ENCODE measurements around the gene SH3PXD2B.

The SH3PXD2B gene

DNA sequence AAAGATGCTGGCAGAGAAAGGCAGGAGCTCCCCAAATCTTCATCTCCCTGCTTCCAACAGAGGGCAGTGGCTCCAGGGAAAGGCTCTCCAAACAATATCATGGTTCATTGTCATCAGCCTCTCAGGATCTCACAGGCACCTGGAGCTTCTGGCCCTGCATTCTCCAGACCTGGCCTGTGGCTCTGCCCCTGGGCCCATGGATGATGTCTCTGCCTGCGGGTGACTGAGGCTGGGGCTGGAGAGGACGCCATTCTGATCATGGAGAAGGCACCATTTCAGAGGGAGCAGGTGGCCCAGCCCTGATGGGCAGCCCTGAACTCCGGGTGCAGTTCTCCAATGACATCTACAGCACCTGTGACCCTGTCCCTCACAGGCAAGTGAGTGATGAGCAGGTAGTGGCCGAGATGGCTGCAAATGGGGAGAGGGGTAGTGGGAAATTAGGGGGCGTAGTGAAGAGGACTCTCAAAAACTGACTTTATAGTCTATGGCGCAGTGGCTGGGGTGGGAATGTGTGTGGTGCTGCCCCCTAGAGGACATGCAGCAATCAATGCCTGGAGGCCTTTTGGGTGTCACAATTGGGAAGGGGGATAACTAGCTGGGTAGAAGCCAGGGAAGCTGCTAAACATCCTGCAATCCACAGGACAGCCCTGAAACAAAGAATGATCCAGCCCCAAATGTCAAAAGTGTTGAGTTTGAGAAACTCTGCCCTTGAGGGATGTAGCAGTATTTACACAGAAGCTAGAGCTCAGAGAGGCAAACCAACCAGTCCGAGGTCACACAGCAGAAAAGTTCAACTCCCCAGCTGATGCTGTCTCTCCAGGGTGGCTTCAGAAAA lies 3.2 kb downstream of the SH3PXD2B start:
- TF ChIP-seq, protein P1, sequence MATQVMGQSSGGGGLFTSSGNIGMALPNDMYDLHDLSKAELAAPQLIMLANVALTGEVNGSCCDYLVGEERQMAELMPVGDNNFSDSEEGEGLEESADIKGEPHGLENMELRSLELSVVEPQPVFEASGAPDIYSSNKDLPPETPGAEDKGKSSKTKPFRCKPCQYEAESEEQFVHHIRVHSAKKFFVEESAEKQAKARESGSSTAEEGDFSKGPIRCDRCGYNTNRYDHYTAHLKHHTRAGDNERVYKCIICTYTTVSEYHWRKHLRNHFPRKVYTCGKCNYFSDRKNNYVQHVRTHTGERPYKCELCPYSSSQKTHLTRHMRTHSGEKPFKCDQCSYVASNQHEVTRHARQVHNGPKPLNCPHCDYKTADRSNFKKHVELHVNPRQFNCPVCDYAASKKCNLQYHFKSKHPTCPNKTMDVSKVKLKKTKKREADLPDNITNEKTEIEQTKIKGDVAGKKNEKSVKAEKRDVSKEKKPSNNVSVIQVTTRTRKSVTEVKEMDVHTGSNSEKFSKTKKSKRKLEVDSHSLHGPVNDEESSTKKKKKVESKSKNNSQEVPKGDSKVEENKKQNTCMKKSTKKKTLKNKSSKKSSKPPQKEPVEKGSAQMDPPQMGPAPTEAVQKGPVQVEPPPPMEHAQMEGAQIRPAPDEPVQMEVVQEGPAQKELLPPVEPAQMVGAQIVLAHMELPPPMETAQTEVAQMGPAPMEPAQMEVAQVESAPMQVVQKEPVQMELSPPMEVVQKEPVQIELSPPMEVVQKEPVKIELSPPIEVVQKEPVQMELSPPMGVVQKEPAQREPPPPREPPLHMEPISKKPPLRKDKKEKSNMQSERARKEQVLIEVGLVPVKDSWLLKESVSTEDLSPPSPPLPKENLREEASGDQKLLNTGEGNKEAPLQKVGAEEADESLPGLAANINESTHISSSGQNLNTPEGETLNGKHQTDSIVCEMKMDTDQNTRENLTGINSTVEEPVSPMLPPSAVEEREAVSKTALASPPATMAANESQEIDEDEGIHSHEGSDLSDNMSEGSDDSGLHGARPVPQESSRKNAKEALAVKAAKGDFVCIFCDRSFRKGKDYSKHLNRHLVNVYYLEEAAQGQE (IDR thresholded peaks at IDR 0.05; ENCODE audit: insufficient read depth in 1 of 2, low read depth in 2 of 2, low read length in 2 of 2) = no peak
- TF ChIP-seq SIN3A (IDR thresholded peaks at IDR 0.05; ENCODE audit: borderline replicate concordance, insufficient read depth, low read length) (no peak), FOXP2 (optimal IDR thresholded peaks at IDR 0.05; ENCODE audit: borderline replicate concordance, extremely low read depth, extremely low read length, insufficient read depth) (no peak), POLR2AphosphoS5 (IDR thresholded peaks at IDR 0.05; ENCODE audit: low read depth, low read length) (no peak), TAF1 (IDR thresholded peaks at IDR 0.05; ENCODE audit: borderline replicate concordance, insufficient read depth, low read length) (no peak)

DNA sequence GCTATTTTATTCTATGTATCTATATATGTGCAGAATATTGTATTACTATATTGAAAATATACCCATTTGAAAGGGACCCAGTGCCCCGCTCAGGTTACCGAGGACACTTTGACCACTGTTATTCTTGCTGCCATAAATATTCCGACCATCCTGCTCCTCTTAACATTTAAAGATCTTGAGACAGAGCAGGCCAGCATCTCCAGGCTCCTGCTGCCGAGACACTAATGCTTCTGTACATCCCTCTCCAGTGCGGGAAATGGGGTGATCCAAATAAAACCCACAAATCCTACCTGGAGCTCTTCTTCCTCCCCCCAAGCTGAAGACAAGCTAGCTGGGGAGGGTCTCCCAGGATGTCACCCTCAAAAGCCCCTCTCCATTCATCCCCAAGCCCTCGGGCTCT lies 3.9 kb downstream of the SH3PXD2B start:
- TF ChIP-seq TAF1 (IDR thresholded peaks at IDR 0.05; ENCODE audit: borderline replicate concordance, insufficient read depth, low read length) (no peak), FOXP2 (optimal IDR thresholded peaks at IDR 0.05; ENCODE audit: borderline replicate concordance, extremely low read depth, extremely low read length, insufficient read depth) (no peak), SIN3A (IDR thresholded peaks at IDR 0.05; ENCODE audit: borderline replicate concordance, insufficient read depth, low read length) (no peak), POLR2AphosphoS5 (IDR thresholded peaks at IDR 0.05; ENCODE audit: low read depth, low read length) (no peak)
- TF ChIP-seq, protein P1 (IDR thresholded peaks at IDR 0.05; ENCODE audit: insufficient read depth in 1 of 2, low read depth in 2 of 2, low read length in 2 of 2) = no peak

DNA sequence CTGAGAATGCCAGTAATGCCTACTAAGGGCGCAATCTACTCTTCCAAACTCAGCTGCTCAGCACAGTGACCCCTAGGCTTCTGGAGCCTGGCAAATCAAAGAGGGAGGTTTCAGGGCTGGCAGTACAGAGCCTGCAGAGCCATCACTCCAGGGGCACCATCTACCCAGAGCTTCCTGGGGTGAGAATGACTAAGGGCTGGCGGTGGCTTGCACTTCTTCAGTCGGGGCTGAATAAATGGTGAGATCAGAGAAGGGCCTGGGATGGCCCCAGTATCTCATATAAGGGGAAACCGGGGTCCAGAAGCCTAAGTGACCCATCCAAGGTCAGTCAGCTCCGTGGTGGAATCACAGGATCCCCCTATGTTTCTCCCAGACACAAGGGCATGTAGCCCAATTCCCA lies 5.3 kb downstream of the SH3PXD2B start:
- TF ChIP-seq POLR2AphosphoS5 (IDR thresholded peaks at IDR 0.05; ENCODE audit: low read depth, low read length) = no peak
- no peak for TF ChIP-seq SIN3A (IDR thresholded peaks at IDR 0.05; ENCODE audit: borderline replicate concordance, insufficient read depth, low read length)
- TF ChIP-seq FOXP2 (optimal IDR thresholded peaks at IDR 0.05; ENCODE audit: borderline replicate concordance, extremely low read depth, extremely low read length, insufficient read depth) = no peak
- no peak for TF ChIP-seq TAF1 (IDR thresholded peaks at IDR 0.05; ENCODE audit: borderline replicate concordance, insufficient read depth, low read length)
- TF ChIP-seq, protein P1 (IDR thresholded peaks at IDR 0.05; ENCODE audit: insufficient read depth in 1 of 2, low read depth in 2 of 2, low read length in 2 of 2) = no peak

DNA sequence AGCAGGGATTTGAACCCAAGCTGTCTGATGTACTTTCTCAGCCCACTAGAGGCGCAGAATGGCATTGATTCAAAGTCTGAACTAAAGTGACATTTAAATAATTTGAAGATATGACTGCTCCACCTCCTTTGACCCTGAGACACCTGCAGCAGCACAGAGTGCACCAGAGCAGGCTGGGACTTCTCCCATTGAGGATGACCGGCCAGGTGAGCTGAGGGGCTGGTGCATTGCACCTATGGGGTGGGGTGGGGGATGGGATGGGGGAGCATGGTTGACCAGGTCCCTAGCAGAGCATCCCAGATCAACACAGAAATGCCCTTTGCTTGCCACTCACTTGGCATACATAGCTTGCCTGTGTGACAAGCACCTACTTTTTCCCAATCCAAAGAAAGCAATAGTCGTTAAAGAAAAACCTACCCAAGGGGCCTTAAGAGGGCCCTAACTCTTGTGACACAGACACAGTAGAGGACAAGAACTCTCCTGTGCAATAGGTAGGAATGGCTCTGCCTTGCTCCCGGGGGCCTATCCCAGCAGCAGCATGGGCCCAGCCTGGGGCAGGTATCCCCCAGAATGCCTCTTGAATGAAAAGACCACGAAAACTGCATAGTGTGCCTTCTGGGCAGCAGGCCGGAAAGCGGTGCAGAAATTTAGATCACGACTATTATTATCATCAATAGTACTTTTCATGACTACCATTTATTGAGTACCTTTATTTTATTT lies 6.5 kb downstream of the SH3PXD2B start:
- TF ChIP-seq FOXP2 (optimal IDR thresholded peaks at IDR 0.05; ENCODE audit: borderline replicate concordance, extremely low read depth, extremely low read length, insufficient read depth) (no peak), SIN3A (IDR thresholded peaks at IDR 0.05; ENCODE audit: borderline replicate concordance, insufficient read depth, low read length) (no peak), POLR2AphosphoS5 (IDR thresholded peaks at IDR 0.05; ENCODE audit: low read depth, low read length) (no peak), TAF1 (IDR thresholded peaks at IDR 0.05; ENCODE audit: borderline replicate concordance, insufficient read depth, low read length) (no peak)
- TF ChIP-seq, protein P1 (IDR thresholded peaks at IDR 0.05; ENCODE audit: insufficient read depth in 1 of 2, low read depth in 2 of 2, low read length in 2 of 2) = no peak

All from PFSK-1 (cell line).